Mesenchymal stem cell (in vitro differentiated cells and primary cell): Measurements from ENCODE around the gene CACNA1C.
A peak's percentile ranks its signal among the peaks of the same experiment; 100 is the strongest.

ENCODE experiments used
- DNase-seq: peaks from one replicate; pipeline ENCODE4 v3.0.0-alpha.2; 2013
- H2AFZ ChIP-seq: one replicate; pipeline ENCODE4 v1.6.1; 2013; ENCODE audit warnings: low read depth, mild to moderate bottlenecking, control low read depth, inconsistent platforms, low read length, moderate library complexity
- H2AK5ac ChIP-seq: 2 replicates; pipeline ENCODE4 v1.6.1; 2013; ENCODE audit warnings: low read length, moderate library complexity, mild to moderate bottlenecking, inconsistent platforms; ENCODE audit not compliant: severe bottlenecking
- H2BK120ac ChIP-seq: one replicate; pipeline ENCODE4 v1.6.1; 2013; ENCODE audit warnings: low read depth, mild to moderate bottlenecking, inconsistent platforms, low read length, moderate library complexity
- H2BK12ac ChIP-seq, 2 experiments: one replicate each; pipeline ENCODE4 v1.6.1; 2013; ENCODE audit warnings: inconsistent platforms in 2 of 2, low read length in 2 of 2, mild to moderate bottlenecking in 2 of 2, moderate library complexity in 2 of 2, control low read depth in 1 of 2
- H2BK15ac ChIP-seq: one replicate; pipeline ENCODE4 v1.6.1; 2013; ENCODE audit warnings: mild to moderate bottlenecking, low read depth, inconsistent platforms; ENCODE audit not compliant: poor library complexity, severe bottlenecking
- H2BK5ac ChIP-seq: 2 replicates; pipeline ENCODE4 v1.6.1; 2013; ENCODE audit warnings: low read depth, mild to moderate bottlenecking, low read length, control low read depth, inconsistent platforms; ENCODE audit not compliant: poor library complexity, severe bottlenecking
- H3K14ac ChIP-seq, 2 experiments: one replicate each; pipeline ENCODE4 v1.6.1; 2013; ENCODE audit warnings: inconsistent platforms in 2 of 2, low read length in 2 of 2, control low read depth in 1 of 2, mild to moderate bottlenecking in 1 of 2, moderate library complexity in 1 of 2
- H3K18ac ChIP-seq, 2 experiments: one replicate each; pipeline ENCODE4 v1.6.1; 2013; ENCODE audit warnings: inconsistent platforms in 2 of 2, low read length in 2 of 2, control low read depth in 1 of 2, low read depth in 1 of 2, mild to moderate bottlenecking in 1 of 2
- H3K23ac ChIP-seq, 2 experiments: one replicate each; pipeline ENCODE4 v1.6.1; 2013; ENCODE audit warnings: inconsistent platforms in 2 of 2, low read length in 2 of 2, mild to moderate bottlenecking in 2 of 2, moderate library complexity in 2 of 2, control low read depth in 1 of 2
- H3K27ac ChIP-seq: 2 replicates; pipeline ENCODE4 v1.5.1; 2013; ENCODE audit warnings: mild to moderate bottlenecking, moderate library complexity, low read length, control low read depth, inconsistent platforms; ENCODE audit not compliant: poor library complexity, severe bottlenecking
- H3K27me3 ChIP-seq, 2 experiments: 2 replicates each; pipeline versions ENCODE4 v1.6.1 to v1.7.0; 2013; ENCODE audit warnings: low read length in 2 of 2, mild to moderate bottlenecking in 2 of 2, moderate library complexity in 2 of 2, control low read depth in 1 of 2, inconsistent platforms in 1 of 2; ENCODE audit not compliant: control insufficient read depth in 1 of 2, insufficient read depth in 1 of 2
- H3K36me3 ChIP-seq, 2 experiments: 2 replicates each; pipeline versions ENCODE4 v1.6.1 to v1.7.0; 2013; ENCODE audit warnings: low read length in 2 of 2, control low read depth in 1 of 2, inconsistent platforms in 1 of 2, low read depth in 1 of 2, mild to moderate bottlenecking in 1 of 2; ENCODE audit not compliant: insufficient read depth in 2 of 2, control insufficient read depth in 1 of 2
- H3K4ac ChIP-seq, 2 experiments: one replicate each; pipeline ENCODE4 v1.6.1; 2013; ENCODE audit warnings: inconsistent platforms in 2 of 2, low read length in 2 of 2, mild to moderate bottlenecking in 2 of 2, moderate library complexity in 2 of 2, control low read depth in 1 of 2, low read depth in 1 of 2
- H3K4me1 ChIP-seq: 2 replicates; pipeline ENCODE4 v1.6.1; 2013; ENCODE audit warnings: low read depth, low read length, control low read depth; ENCODE audit not compliant: control insufficient read depth, insufficient read depth
- H3K4me2 ChIP-seq: 2 replicates; pipeline ENCODE4 v1.6.1; 2013; ENCODE audit warnings: low read length, mild to moderate bottlenecking, inconsistent platforms; ENCODE audit not compliant: poor library complexity, severe bottlenecking
- H3K4me3 ChIP-seq, 2 experiments: 2 replicates each; pipeline versions ENCODE4 v1.5.1 to v1.7.0; 2013; ENCODE audit warnings: low read length in 2 of 2, mild to moderate bottlenecking in 2 of 2, control low read depth in 1 of 2, low read depth in 1 of 2; ENCODE audit not compliant: insufficient read depth in 1 of 2
- H3K79me1 ChIP-seq: replicated peaks from 2 replicates; pipeline ENCODE4 v1.6.1; 2013; ENCODE audit warnings: mild to moderate bottlenecking, control low read depth, low read length, inconsistent platforms; ENCODE audit not compliant: poor library complexity, severe bottlenecking
- H3K9ac ChIP-seq: 2 replicates; pipeline ENCODE4 v1.7.0; 2013; ENCODE audit warnings: mild to moderate bottlenecking, low read length, moderate library complexity
- H3K9me3 ChIP-seq: 2 replicates; pipeline ENCODE4 v1.7.0; 2013; ENCODE audit warnings: mild to moderate bottlenecking, low read length; ENCODE audit not compliant: control insufficient read depth
- H4K8ac ChIP-seq: one replicate; pipeline ENCODE4 v1.6.1; 2013; ENCODE audit warnings: inconsistent platforms, mild to moderate bottlenecking, low read length, moderate library complexity
- H4K91ac ChIP-seq: one replicate; pipeline ENCODE4 v1.6.1; 2013; ENCODE audit warnings: mild to moderate bottlenecking, low read length, inconsistent platforms
- WGBS: methylation state at CpG from one replicate; pipeline ENCODE4 v1.1.7; 2013; ENCODE audit warnings: mixed read lengths; 5-methylcytosine and 5-hydroxymethylcytosine counted together

The CACNA1C gene

DNA sequence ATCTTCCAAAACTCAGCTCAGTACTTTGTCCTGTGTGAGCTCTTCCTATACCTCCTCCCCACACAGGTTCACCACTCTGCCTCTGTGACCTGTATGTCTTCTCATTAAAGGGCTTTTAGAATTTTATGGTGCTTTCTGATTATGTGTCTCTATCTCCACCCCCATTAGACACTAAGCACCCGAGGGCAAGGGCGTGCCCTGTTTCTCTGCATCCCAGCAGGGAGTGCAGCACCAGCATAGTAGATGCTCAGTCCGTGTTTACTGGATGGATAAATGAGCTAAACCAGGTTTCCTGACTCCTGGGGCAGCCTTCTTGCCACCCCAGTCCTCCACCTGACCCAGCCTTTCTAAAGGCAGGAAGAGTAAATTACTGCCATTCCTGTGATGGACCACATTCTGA lies 333.8 kb downstream of the CACNA1C start:
- Histone ChIP-seq H3K79me1 (no peaks in the 10 kb centered on the region), H3K4me1 (peaks cover 4% of the 10 kb centered on the region), H2BK15ac (no peak overlapping the region), H3K9ac (no peak overlapping the region), H3K14ac (no peak overlapping the region), H4K91ac (no peak overlapping the region), H2BK120ac (no peak overlapping the region), H3K4me3 (no peak overlapping the region), H2AK5ac (no peak overlapping the region), H3K4ac (no peak overlapping the region), H3K27ac (no peak overlapping the region), H3K9me3 (no peaks in the 10 kb centered on the region), H3K23ac (no peak overlapping the region), H3K27me3 (peaks cover 0 to 29% of the 10 kb centered on the region in 2 experiments), H2BK5ac (no peak overlapping the region), H3K36me3 (no peaks in the 10 kb centered on the region), H3K4me2 (no peak overlapping the region), H2AFZ (no peak overlapping the region), H3K18ac (no peak overlapping the region), H2BK12ac (no peak overlapping the region), H4K8ac (no peak overlapping the region)
- WGBS = 67% methylated on average over 3 of the region's 3 CpGs
- no peak for DNase-seq

DNA sequence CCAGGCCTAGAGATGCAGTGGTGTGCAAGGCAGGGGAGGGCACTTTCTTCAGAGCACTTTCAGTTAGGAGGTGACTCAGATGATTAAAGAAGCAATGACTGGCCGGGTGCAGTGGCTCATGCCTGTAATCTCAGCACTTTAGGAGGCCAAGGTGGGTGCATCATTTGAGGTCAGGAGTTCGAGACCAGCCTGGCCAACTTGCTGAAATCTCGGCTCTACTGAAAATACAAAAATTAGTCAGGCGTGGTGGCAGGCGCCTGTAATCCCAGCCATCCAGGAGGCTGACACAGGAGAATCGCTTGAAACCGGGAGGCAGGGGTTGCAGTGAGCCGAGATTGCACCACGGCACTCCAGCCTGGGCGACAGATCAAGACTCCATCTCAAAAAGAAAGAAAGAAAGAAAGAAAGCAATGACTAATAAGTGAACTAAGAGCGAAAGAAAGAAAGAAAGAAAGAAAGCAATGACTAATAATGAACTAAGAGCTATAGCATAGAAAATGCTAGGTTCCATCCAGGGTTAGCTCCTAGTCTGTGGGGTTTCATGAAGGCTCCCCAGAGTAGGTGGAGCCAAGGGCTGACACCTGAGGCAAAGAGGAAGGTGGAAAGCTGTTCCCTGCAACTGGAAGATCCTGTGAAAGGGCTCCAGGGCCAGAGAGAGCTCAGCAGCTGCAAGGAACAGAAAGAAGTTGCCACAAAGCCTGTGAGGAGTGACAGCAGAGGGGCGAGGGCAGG lies 334.5 kb downstream of the CACNA1C start:
- H3K36me3 ChIP-seq = no peaks in the 10 kb centered on the region
- H2AK5ac ChIP-seq = no peak overlapping the region
- H3K4me1 ChIP-seq = peaks cover 4% of the 10 kb centered on the region
- no peak overlapping the region for H3K23ac ChIP-seq
- H3K79me1 ChIP-seq = no peaks in the 10 kb centered on the region
- H2BK120ac ChIP-seq = no peak overlapping the region
- no peak overlapping the region for H2BK15ac ChIP-seq
- no peak overlapping the region for H4K91ac ChIP-seq
- no peak overlapping the region for H3K4me3 ChIP-seq
- H4K8ac ChIP-seq = no peak overlapping the region
- H3K27ac ChIP-seq = no peak overlapping the region
- no peak overlapping the region for H3K14ac ChIP-seq
- peak overlapping the region in 1 of 2 experiments; percentile 35 for H3K4ac ChIP-seq
- peaks cover 0 to 27% of the 10 kb centered on the region in 2 experiments for H3K27me3 ChIP-seq
- H3K4me2 ChIP-seq = no peak overlapping the region
- H3K9ac ChIP-seq = no peak overlapping the region
- H3K18ac ChIP-seq = no peak overlapping the region
- H3K9me3 ChIP-seq = no peaks in the 10 kb centered on the region
- no peak overlapping the region for H2BK5ac ChIP-seq
- no peak overlapping the region for H2AFZ ChIP-seq
- DNase-seq = no peak
- WGBS = 88% methylated on average over 12 of the region's 12 CpGs
- no peak overlapping the region for H2BK12ac ChIP-seq

GRCh38 chr12:2389079-2389790 lies 336.4 kb downstream of the CACNA1C start:
- Histone ChIP-seq H2BK5ac (no peak overlapping the region), H4K91ac (no peak overlapping the region), H3K18ac (no peak overlapping the region), H3K27ac (no peak overlapping the region), H3K79me1 (no peaks in the 10 kb centered on the region), H2AFZ (no peak overlapping the region), H2BK12ac (no peak overlapping the region), H4K8ac (no peak overlapping the region), H3K14ac (no peak overlapping the region), H2AK5ac (no peak overlapping the region), H3K23ac (no peak overlapping the region), H2BK15ac (no peak overlapping the region), H3K4me2 (no peak overlapping the region), H3K9ac (no peak overlapping the region), H2BK120ac (no peak overlapping the region), H3K4me1 (peaks cover 4% of the 10 kb centered on the region), H3K27me3 (peaks cover 0 to 22% of the 10 kb centered on the region in 2 experiments), H3K36me3 (no peaks in the 10 kb centered on the region), H3K4me3 (no peak overlapping the region), H3K4ac (no peak overlapping the region), H3K9me3 (no peaks in the 10 kb centered on the region)
- DNase-seq = no peak
- WGBS = 96% methylated on average over 5 of the region's 5 CpGs

DNA sequence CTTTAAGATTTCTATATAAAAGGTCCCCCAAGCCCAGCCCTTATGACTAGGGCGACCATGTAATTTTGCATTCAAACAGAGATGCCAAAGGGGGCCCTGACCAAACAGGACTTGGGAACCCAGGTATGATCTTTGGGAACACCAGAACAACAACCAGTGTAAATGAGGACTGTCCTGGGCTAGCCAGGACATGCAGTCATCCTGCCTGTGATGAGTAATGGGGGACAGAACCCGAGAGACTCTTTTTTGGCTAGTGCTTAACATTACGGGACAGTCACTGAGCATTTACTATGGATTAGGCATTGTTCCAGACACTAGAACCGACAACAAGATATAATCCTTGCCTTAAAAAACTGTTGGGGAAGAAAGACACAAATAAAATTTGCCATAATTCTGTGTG lies 337.3 kb downstream of the CACNA1C start:
- H3K14ac ChIP-seq = no peak overlapping the region
- H2AFZ ChIP-seq = no peak overlapping the region
- no peak overlapping the region for H2BK12ac ChIP-seq
- H3K4me1 ChIP-seq = peaks cover under 1% of the 10 kb centered on the region
- peaks cover 0 to 22% of the 10 kb centered on the region in 2 experiments for H3K27me3 ChIP-seq
- no peak overlapping the region for H2BK15ac ChIP-seq
- no peak overlapping the region for H2BK5ac ChIP-seq
- no peak overlapping the region for H3K9ac ChIP-seq
- 92% methylated on average over 3 of the region's 4 CpGs for WGBS
- H3K4ac ChIP-seq = no peak overlapping the region
- DNase-seq = no peak
- H2BK120ac ChIP-seq = no peak overlapping the region
- H3K9me3 ChIP-seq = no peaks in the 10 kb centered on the region
- H4K91ac ChIP-seq = no peak overlapping the region
- H3K79me1 ChIP-seq = no peaks in the 10 kb centered on the region
- no peak overlapping the region for H3K23ac ChIP-seq
- H4K8ac ChIP-seq = no peak overlapping the region
- no peaks in the 10 kb centered on the region for H3K36me3 ChIP-seq
- H3K4me3 ChIP-seq = peak overlapping the region in 1 of 2 experiments; percentile 3
- no peak overlapping the region for H3K27ac ChIP-seq
- H2AK5ac ChIP-seq = no peak overlapping the region
- H3K18ac ChIP-seq = no peak overlapping the region
- H3K4me2 ChIP-seq = no peak overlapping the region
